GM19351 (cell line): ENCODE data around the gene MRAP.
"Not testable (repeated sequence)": the region's sequence is repeated elsewhere in the genome, so short reads cannot be mapped to it uniquely, and the experiment has no call there.

Source experiments
- ATAC-seq: cut with Tn5 transposase; IDR thresholded peaks from one replicate; pipeline ENCODE4 v1.9.1; 2021; ENCODE audit warnings: mild to moderate bottlenecking, moderate library complexity; ENCODE audit not compliant: unreplicated experiment

Gene MRAP

GRCh38 chr21:32299695-32300094 lies 1.0 kb downstream of the MRAP start:
- no peak for ATAC-seq

GRCh38 chr21:32300117-32300681 lies 1.5 kb downstream of the MRAP start:
- no peak for ATAC-seq

- ATAC-seq: no peak
These were observed 2.9 kb downstream of the MRAP start for GRCh38 chr21:32301596-32301995.

GRCh38 chr21:32302560-32302959 lies 3.9 kb downstream of the MRAP start:
- no peak for ATAC-seq

- no peak for ATAC-seq
These were observed 4.7 kb downstream of the MRAP start for GRCh38 chr21:32303385-32303784.

GRCh38 chr21:32304998-32305397 lies 6.3 kb downstream of the MRAP start:
- no peak for ATAC-seq

GRCh38 chr21:32306021-32306780 lies 7.5 kb downstream of the MRAP start:
- ATAC-seq: no peak

GRCh38 chr21:32307706-32308105 lies 9.1 kb downstream of the MRAP start:
- no peak for ATAC-seq

- ATAC-seq: no peak
These were observed 10.0 kb downstream of the MRAP start for GRCh38 chr21:32308696-32309095.

- no peak for ATAC-seq
These were observed 11.3 kb downstream of the MRAP start for GRCh38 chr21:32309906-32310460.

- not testable (repeated sequence) for ATAC-seq
These were observed 12.3 kb downstream of the MRAP start for GRCh38 chr21:32310976-32311375.

GRCh38 chr21:32311621-32312020 lies 13.0 kb downstream of the MRAP start:
- no peak for ATAC-seq

- ATAC-seq: no peak
These were observed 13.7 kb downstream of the MRAP start for GRCh38 chr21:32312326-32312725.

- no peak for ATAC-seq
These were observed 14.3 kb downstream of the MRAP start for GRCh38 chr21:32312976-32313375.

GRCh38 chr21:32314806-32315205 lies 16.2 kb downstream of the MRAP start:
- no peak for ATAC-seq

- ATAC-seq: no peak
These were observed 17.0 kb downstream of the MRAP start for GRCh38 chr21:32315511-32316281.

GRCh38 chr21:32316361-32317215 lies 17.9 kb downstream of the MRAP start:
- no peak for ATAC-seq

- no peak for ATAC-seq
These were observed 19.1 kb downstream of the MRAP start for GRCh38 chr21:32317726-32318125.

GRCh38 chr21:32319012-32319411 lies 20.4 kb downstream of the MRAP start:
- ATAC-seq: no peak

- no peak for ATAC-seq
These were observed 21.4 kb downstream of the MRAP start for GRCh38 chr21:32320059-32320458.

GRCh38 chr21:32320726-32321125 lies 22.1 kb downstream of the MRAP start:
- no peak for ATAC-seq
